ENCODE results near the gene TBX4.

The TBX4 gene

GRCh38 chr17:61454381-61455323, 2.4 kb downstream of the TBX4 start:
- DNase-seq = no peak

DNA sequence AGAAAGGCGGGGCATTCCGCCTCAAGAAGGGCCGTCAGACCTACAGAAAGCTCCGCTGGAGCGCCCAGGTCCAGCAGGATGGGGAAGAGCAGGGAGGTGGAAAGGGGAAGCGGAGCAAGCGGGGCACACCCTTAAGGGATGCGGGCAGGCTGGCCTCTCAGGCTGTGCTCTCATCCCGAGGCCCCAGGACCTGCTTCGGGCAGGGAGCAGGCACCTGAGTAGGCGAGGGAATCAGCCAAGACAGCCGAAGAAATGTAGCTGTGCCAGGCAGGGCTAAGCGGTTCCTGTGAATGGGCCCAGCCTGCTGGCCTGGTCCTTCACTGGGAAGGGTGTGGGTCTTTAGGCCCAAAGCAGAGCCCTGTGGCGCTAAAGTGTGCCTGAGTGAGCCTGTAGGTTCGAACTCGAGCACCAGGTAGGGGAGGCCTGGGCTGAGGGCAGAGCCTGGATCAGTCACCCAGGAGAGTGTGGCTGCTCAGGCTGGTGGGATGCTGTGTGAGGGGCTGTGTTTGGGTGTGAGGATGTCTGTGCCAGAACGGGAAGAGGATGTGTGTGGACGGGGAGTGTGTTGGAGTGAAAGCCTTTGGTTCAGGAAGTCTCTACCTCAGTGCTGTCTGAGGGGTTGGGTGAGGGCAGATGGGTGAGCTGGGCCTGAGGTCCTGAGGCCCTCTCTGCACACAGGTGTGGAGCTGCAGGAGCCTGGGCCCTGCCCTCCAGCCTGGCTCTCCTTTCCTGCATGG, 3.3 kb downstream of the TBX4 start:
- no peak for DNase-seq

- no peak for DNase-seq
These were observed 3.9 kb downstream of the TBX4 start for GRCh38 chr17:61456061-61456681.

GRCh38 chr17:61456688-61457225, 4.5 kb downstream of the TBX4 start:
- no peak for DNase-seq

GRCh38 chr17:61457226-61457983, 5.2 kb downstream of the TBX4 start:
- no peak for DNase-seq

DNA sequence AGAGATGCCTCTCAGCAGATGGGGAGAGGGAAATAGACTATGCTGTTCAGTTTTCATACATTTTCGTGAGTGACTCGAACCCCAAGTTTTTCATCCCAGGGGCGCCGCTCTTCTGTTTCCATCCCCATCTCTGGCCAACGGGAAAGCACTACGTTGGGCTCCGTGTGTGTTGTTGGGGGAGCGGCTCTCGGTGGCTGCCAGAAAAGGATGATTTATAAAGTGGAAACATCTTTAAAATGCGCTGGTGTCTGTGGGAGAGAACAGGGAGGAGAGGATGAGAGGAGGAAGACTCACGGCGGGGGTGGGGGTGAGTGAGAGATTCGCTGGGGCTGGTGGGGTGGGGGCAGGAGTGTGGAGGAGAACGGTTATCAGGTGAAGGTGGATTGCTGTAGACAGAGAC, 5.8 kb downstream of the TBX4 start:
- no peak for DNase-seq

DNA sequence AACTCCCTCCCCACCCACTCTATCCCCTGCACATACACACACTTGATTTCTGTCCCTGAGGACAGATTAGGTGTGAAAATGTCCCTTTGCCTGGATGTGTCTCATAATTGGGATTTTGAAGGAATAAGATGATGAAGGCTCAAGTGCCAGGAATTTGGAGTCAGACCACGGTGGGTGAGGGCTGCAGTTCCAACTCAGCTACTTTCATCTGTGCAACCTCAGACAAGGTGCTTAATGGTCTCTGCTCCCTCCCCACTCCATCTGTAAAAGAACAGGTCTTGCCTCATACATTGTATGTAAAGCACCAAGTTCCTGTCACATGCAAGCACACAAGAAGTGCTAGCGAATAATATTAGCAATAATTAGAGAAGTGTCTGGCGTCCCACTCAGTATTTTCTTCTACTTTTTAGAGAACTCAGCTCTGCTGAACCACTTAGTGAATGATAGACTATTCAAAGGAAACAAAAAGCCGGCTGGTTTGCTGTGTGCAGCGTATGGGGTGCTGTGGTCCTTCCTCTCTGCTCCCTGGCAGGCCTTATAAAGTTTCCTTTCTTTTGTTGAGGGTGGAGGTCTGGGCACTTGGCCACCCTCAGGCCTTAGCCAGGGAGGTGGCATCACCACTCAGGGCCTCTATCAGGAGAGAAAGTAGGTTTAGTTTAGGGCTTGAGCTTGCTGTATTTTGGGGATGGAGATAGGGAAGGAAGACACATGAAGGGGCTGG, 6.4 kb downstream of the TBX4 start:
- no peak for DNase-seq

DNA sequence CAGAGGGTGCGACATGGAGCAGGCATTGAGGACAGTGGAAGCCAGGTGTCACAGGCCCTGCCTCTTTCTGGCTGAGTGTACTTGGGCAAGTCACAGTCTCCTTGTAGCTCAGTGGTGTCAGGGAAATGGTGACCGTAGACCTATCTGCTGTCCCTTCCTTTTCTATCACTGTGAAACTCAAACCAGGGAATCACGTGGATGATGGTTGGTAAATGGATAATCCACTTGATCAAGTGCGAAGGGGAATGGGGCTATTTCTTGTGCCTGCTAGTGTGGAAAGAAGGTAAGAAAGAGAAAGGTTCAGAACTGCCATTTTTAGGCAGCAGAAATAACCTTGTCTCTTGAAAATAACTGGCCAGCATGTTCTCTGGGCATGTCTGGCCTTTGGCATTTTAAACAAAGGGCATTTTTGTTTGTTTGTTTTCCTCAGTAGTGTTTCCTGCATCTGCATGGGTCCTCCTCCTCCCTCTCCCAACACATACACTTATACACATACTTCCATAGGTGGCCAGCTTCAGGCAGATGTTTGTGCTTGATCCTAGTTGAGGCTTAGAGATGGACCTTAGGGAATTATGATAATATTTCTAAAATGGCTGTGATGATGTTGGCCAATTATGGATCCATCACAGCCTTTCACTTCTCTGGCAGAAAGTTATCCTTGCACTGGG, 7.1 kb downstream of the TBX4 start:
- DNase-seq = no peak

DNA sequence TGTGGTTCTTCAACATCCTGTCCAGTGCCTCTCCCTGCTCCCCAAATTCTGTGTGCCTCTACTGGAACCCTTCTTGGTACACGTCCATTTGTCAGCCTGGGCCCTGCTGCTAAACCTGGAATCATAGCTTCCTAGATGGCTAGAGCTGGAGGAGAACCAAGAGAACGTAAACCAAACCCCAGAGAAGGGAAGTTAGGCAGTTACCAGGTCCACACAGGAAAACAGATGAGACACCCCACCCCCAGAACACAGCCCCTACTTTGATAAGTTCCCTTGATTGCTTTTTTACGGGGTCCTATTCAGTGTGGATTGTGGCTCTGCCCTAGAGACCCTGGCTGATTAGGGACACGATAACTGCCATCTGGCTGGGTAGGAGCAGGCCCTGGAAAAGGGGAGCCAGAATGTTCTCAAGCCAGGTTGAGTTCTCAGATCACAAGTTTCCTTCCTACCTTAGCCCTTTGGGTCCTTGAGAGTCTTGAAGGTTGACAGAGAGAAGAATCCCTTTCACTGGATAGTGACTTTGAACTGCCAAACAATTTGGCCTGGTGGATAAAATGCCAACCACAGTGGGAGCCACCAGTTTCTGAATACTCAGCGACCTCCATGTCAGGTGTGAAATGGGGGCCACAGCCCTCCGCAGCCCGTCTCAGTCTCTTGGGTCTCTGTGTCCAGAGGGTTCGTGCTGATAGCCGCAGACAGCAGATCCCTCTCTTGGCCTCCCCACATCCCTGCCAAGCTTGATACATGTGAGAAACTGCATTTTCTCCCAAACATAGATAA, 7.9 kb downstream of the TBX4 start:
- DNase-seq = no peak

DNA sequence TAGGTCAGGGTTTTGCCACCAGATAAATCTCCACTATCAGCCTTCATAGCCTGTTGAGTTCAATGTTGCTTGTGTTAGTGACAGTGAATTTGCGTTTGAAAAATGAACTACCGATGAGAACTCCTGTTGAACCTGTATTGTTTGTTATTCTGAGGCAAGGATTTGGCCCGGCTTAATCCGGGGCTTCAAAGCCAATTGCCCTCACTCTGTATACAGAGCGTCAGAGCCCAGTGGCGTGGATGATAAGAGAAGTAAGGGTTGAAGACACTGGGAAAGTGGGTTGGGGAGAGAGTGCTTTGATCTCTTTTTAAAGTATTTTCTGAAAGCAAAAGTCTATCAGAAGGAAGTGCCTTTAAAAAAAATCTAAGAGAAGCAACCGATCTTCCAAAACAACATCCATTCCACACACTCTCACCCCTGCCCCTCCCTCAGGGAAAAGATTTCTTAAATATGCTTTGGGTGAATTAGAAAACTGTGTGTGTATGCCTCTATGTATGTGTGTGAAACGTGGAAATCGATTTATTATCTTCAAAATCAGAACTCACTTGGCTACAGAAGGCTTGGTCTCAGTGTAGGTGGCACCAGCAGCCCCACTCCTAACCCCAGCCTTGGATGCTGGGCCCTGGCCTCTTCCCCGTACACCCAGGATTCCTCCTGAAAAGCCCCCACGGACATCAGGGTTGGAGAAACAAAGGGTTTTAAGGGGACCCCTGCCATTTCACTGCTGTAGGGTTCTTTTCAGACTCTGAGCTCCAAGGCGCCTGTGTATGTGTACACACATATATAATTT, 8.8 kb downstream of the TBX4 start:
- no peak for DNase-seq

GRCh38 chr17:61461586-61461966, 9.4 kb downstream of the TBX4 start:
- DNase-seq = no peak

DNA sequence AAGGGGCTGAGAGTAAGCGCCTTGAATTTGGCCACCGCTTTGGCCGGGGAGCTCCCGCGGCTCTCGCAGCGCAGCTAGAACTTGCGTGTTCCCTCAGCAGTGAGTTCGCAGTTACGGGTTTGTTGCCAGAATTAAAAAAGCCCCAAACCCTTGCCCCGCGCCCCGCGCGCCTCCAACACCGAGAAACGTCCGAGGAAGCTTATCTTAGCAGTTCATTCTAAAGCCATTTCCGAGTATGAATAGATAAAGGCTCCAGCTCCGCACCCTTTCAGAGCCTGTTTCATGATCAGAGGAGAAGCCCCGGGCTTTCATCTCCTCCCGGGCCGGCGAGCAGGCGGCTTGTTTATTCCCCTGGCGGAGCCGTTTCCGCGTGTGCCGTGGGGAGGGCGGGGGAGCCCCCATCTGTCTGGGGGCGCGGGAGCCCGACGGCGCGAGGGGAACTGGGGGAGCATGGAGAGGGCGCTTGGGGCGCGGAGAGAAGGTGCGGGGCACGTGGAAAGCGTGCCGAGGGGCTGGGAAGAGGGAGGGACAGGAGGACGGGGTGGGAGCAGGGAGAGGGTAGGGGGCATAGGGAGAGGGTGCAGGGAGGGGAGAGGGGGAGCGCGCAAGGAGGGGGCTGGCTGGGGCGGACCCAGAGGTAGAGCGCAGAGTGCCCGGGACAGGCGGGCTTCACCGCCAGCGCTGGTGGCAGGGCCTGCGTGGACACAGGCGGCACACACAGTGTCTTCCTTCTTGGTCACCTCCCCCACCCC, 9.9 kb downstream of the TBX4 start:
- DNase-seq = no peak

- no peak for DNase-seq
These were observed 10.6 kb downstream of the TBX4 start for GRCh38 chr17:61462719-61463315.

DNA sequence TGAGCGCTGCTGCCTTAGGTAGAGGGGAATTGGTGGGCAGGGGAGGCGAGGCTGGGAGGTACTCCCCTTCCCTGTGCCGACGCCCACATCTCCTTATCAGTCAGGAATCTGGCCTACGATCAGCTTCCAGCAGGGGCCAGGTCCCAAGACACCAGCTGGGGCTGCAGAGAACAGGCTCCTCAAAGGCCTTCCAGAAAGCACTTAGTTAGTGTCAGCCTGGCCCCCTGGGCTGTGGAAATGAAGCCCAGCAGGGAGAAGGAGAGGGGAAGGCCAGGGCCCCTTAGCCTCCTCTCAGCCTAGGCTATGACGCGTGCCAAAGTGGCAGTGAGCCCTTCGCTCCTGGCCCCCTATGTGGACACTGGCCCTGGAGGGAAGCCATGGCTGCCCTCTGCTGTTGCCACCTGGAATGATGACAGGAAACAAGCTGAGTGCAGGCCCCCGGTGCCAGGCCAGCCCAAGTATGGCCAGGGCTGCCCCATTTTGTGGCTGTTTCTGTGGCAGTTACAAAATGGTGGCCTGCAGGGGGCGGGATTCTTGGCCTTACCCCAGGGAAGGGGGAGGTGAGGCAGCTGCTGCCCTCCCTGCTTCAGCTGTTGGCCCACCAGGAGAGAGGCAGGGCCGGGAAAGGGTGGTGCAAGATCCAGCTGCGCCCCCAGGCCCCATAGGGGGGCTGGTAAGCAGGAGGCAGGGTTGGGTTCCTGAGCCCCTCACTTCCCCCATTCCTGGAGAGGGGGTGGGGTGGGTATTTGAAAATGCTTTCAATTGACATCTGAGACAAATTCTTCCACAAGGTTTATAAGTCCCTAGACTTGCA, 11.3 kb downstream of the TBX4 start:
- no peak for DNase-seq

- no peak for DNase-seq
These were observed 12.1 kb downstream of the TBX4 start for GRCh38 chr17:61464130-61464842.

DNA sequence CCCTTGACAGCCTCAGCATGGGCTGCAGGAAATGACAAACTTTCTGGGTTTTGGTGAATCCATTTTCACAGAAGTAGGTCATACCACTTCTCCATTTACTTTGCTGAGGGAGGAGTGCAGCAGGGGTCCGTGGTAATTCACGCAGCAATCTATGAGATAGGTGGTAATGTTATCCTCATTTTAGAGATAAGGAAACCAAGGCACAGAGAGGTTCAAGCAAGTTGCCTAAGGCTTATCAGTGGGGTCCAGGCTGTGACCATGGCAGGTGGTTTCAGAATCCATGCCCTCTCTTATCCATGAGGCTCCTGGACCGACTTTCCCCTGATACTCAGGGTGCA, 12.6 kb downstream of the TBX4 start:
- no peak for DNase-seq
